ENCODE measurements around the gene PTTG1.

Gene PTTG1

GRCh38 chr5:160474084-160474483 lies 52.4 kb downstream of the PTTG1 start:
- H3K14ac ChIP-seq (ENCODE audit: low read length) = no peak overlapping the region
- no peak overlapping the region for H3K4ac ChIP-seq (ENCODE audit: low read depth, low read length)
- H2BK5ac ChIP-seq (ENCODE audit: low read depth, low read length, poor library complexity) = no peak overlapping the region
- H3K9ac ChIP-seq (ENCODE audit: low read length) = no peak overlapping the region
- no peaks in the 10 kb centered on the region for H3K4me1 ChIP-seq (ENCODE audit: control insufficient read depth in 1 of 2, insufficient read depth in 2 of 2, low read length in 2 of 2)
- H4K12ac ChIP-seq (ENCODE audit: low read depth, low read length) = no peak overlapping the region
- no peak overlapping the region for H2AFZ ChIP-seq (ENCODE audit: insufficient read depth, low read length, poor library complexity)
- no peak overlapping the region for H3K4me3 ChIP-seq (ENCODE audit: low read depth, low read length)
- no peak overlapping the region for H3K27ac ChIP-seq (ENCODE audit: low read depth, low read length)
- H3K79me2 ChIP-seq (ENCODE audit: control insufficient read depth, insufficient read depth, low read length, poor library complexity) = no peaks in the 10 kb centered on the region
- H3K79me1 ChIP-seq (ENCODE audit: low read length) = no peaks in the 10 kb centered on the region
- no peak overlapping the region for H4K8ac ChIP-seq (ENCODE audit: low read depth, low read length)
- H2BK12ac ChIP-seq (ENCODE audit: low read length) = no peak overlapping the region
- H2BK120ac ChIP-seq (ENCODE audit: insufficient read depth, low read length, poor library complexity) = no peak overlapping the region
- no peak for DNase-seq
- H3K27me3 ChIP-seq (ENCODE audit: insufficient read depth, low read length) = no peaks in the 10 kb centered on the region
- no peaks in the 10 kb centered on the region for H3K9me3 ChIP-seq (ENCODE audit: insufficient read depth, low read depth, low read length)
- H3K23ac ChIP-seq (ENCODE audit: low read length) = no peak overlapping the region
- H2AK5ac ChIP-seq (ENCODE audit: low read length) = no peak overlapping the region
- H3K18ac ChIP-seq (ENCODE audit: low read length) = no peak overlapping the region
- H3K36me3 ChIP-seq (ENCODE audit: control insufficient read depth in 1 of 2, insufficient read depth in 2 of 2, low read length in 2 of 2) = no peaks in the 10 kb centered on the region
- no peak overlapping the region for H3K4me2 ChIP-seq (ENCODE audit: low read length)
- no CpG with 5 or more reads among the region's 1 CpG for WGBS (ENCODE audit: extremely low coverage, insufficient coverage, insufficient read length)
- H4K91ac ChIP-seq (ENCODE audit: low read depth, low read length) = no peak overlapping the region

- Histone ChIP-seq H2BK12ac (ENCODE audit: low read length) (no peak overlapping the region), H3K79me1 (ENCODE audit: low read length) (no peaks in the 10 kb centered on the region), H3K9ac (ENCODE audit: low read length) (no peak overlapping the region), H3K27ac (ENCODE audit: low read depth, low read length) (no peak overlapping the region), H4K91ac (ENCODE audit: low read depth, low read length) (no peak overlapping the region), H3K36me3 (ENCODE audit: control insufficient read depth in 1 of 2, insufficient read depth in 2 of 2, low read length in 2 of 2) (no peaks in the 10 kb centered on the region), H3K4ac (ENCODE audit: low read depth, low read length) (no peak overlapping the region), H3K4me2 (ENCODE audit: low read length) (no peak overlapping the region), H3K14ac (ENCODE audit: low read length) (no peak overlapping the region), H3K79me2 (ENCODE audit: control insufficient read depth, insufficient read depth, low read length, poor library complexity) (no peaks in the 10 kb centered on the region), H2AK5ac (ENCODE audit: low read length) (no peak overlapping the region), H3K4me3 (ENCODE audit: low read depth, low read length) (no peak overlapping the region), H3K27me3 (ENCODE audit: insufficient read depth, low read length) (no peaks in the 10 kb centered on the region), H3K4me1 (ENCODE audit: control insufficient read depth in 1 of 2, insufficient read depth in 2 of 2, low read length in 2 of 2) (no peaks in the 10 kb centered on the region), H2BK5ac (ENCODE audit: low read depth, low read length, poor library complexity) (no peak overlapping the region), H3K18ac (ENCODE audit: low read length) (no peak overlapping the region), H3K23ac (ENCODE audit: low read length) (no peak overlapping the region), H2BK120ac (ENCODE audit: insufficient read depth, low read length, poor library complexity) (no peak overlapping the region), H3K9me3 (ENCODE audit: insufficient read depth, low read depth, low read length) (no peaks in the 10 kb centered on the region), H4K8ac (ENCODE audit: low read depth, low read length) (no peak overlapping the region), H2AFZ (ENCODE audit: insufficient read depth, low read length, poor library complexity) (no peak overlapping the region), H4K12ac (ENCODE audit: low read depth, low read length) (no peak overlapping the region)
- no peak for DNase-seq
- no CpG with 5 or more reads among the region's 7 CpGs for WGBS (ENCODE audit: extremely low coverage, insufficient coverage, insufficient read length)
Measured at GRCh38 chr5:160475864-160476438, 54.3 kb downstream of the PTTG1 start.

GRCh38 chr5:160477266-160477970 lies 55.8 kb downstream of the PTTG1 start:
- no peak overlapping the region for H3K18ac ChIP-seq (ENCODE audit: low read length)
- H4K12ac ChIP-seq (ENCODE audit: low read depth, low read length) = no peak overlapping the region
- no peaks in the 10 kb centered on the region for H3K4me1 ChIP-seq (ENCODE audit: control insufficient read depth in 1 of 2, insufficient read depth in 2 of 2, low read length in 2 of 2)
- no peak overlapping the region for H4K91ac ChIP-seq (ENCODE audit: low read depth, low read length)
- H3K9me3 ChIP-seq (ENCODE audit: insufficient read depth, low read depth, low read length) = no peaks in the 10 kb centered on the region
- H3K79me1 ChIP-seq (ENCODE audit: low read length) = no peaks in the 10 kb centered on the region
- no peak overlapping the region for H3K23ac ChIP-seq (ENCODE audit: low read length)
- no CpG with 5 or more reads among the region's 6 CpGs for whole genome bisulfite sequencing (ENCODE audit: extremely low coverage, insufficient coverage, insufficient read length)
- no peak overlapping the region for H3K4me2 ChIP-seq (ENCODE audit: low read length)
- no peak overlapping the region for H2BK5ac ChIP-seq (ENCODE audit: low read depth, low read length, poor library complexity)
- no peaks in the 10 kb centered on the region for H3K27me3 ChIP-seq (ENCODE audit: insufficient read depth, low read length)
- H3K27ac ChIP-seq (ENCODE audit: low read depth, low read length) = no peak overlapping the region
- H2AFZ ChIP-seq (ENCODE audit: insufficient read depth, low read length, poor library complexity) = no peak overlapping the region
- H2AK5ac ChIP-seq (ENCODE audit: low read length) = no peak overlapping the region
- H4K8ac ChIP-seq (ENCODE audit: low read depth, low read length) = no peak overlapping the region
- no peak overlapping the region for H3K14ac ChIP-seq (ENCODE audit: low read length)
- H2BK12ac ChIP-seq (ENCODE audit: low read length) = no peak overlapping the region
- no peak overlapping the region for H3K4ac ChIP-seq (ENCODE audit: low read depth, low read length)
- no peaks in the 10 kb centered on the region for H3K36me3 ChIP-seq (ENCODE audit: control insufficient read depth in 1 of 2, insufficient read depth in 2 of 2, low read length in 2 of 2)
- H3K4me3 ChIP-seq (ENCODE audit: low read depth, low read length) = no peak overlapping the region
- no peak overlapping the region for H3K9ac ChIP-seq (ENCODE audit: low read length)
- H3K79me2 ChIP-seq (ENCODE audit: control insufficient read depth, insufficient read depth, low read length, poor library complexity) = no peaks in the 10 kb centered on the region
- H2BK120ac ChIP-seq (ENCODE audit: insufficient read depth, low read length, poor library complexity) = no peak overlapping the region
- no peak for DNase-seq

GRCh38 chr5:160478163-160478562 lies 56.5 kb downstream of the PTTG1 start:
- Histone ChIP-seq H4K8ac (ENCODE audit: low read depth, low read length) (no peak overlapping the region), H3K36me3 (ENCODE audit: control insufficient read depth in 1 of 2, insufficient read depth in 2 of 2, low read length in 2 of 2) (no peaks in the 10 kb centered on the region), H3K18ac (ENCODE audit: low read length) (no peak overlapping the region), H4K91ac (ENCODE audit: low read depth, low read length) (no peak overlapping the region), H3K79me1 (ENCODE audit: low read length) (no peaks in the 10 kb centered on the region), H3K23ac (ENCODE audit: low read length) (no peak overlapping the region), H4K12ac (ENCODE audit: low read depth, low read length) (no peak overlapping the region), H2BK12ac (ENCODE audit: low read length) (no peak overlapping the region), H2BK120ac (ENCODE audit: insufficient read depth, low read length, poor library complexity) (no peak overlapping the region), H3K4me2 (ENCODE audit: low read length) (no peak overlapping the region), H2AFZ (ENCODE audit: insufficient read depth, low read length, poor library complexity) (no peak overlapping the region), H3K27me3 (ENCODE audit: insufficient read depth, low read length) (no peaks in the 10 kb centered on the region), H2AK5ac (ENCODE audit: low read length) (no peak overlapping the region), H3K4ac (ENCODE audit: low read depth, low read length) (no peak overlapping the region), H3K4me1 (ENCODE audit: control insufficient read depth in 1 of 2, insufficient read depth in 2 of 2, low read length in 2 of 2) (no peaks in the 10 kb centered on the region), H3K4me3 (ENCODE audit: low read depth, low read length) (no peak overlapping the region), H3K27ac (ENCODE audit: low read depth, low read length) (no peak overlapping the region), H3K14ac (ENCODE audit: low read length) (no peak overlapping the region), H3K9me3 (ENCODE audit: insufficient read depth, low read depth, low read length) (no peaks in the 10 kb centered on the region), H3K79me2 (ENCODE audit: control insufficient read depth, insufficient read depth, low read length, poor library complexity) (no peaks in the 10 kb centered on the region), H3K9ac (ENCODE audit: low read length) (no peak overlapping the region), H2BK5ac (ENCODE audit: low read depth, low read length, poor library complexity) (no peak overlapping the region)
- DNase-seq = no peak
- WGBS (ENCODE audit: extremely low coverage, insufficient coverage, insufficient read length) = no CpG with 5 or more reads among the region's 2 CpGs
